ENCODE data around the gene PRPF6. TPM values are rescaled to one million over a fixed set of nuclear protein-coding genes. Genes with fewer than 3 reads are reported as not detected.

PRPF6 gene
- total RNA-seq, 1 donor from 2014 or later = 52.6 TPM

- no peak overlapping the region for H3K9ac ChIP-seq (ENCODE audit: low read length)
- no peak overlapping the region for H3K27ac Mint-ChIP-seq (ENCODE audit: unreplicated experiment)
Measured at GRCh38 chr20:64068386-64069208, 87.7 kb downstream of the PRPF6 start.

GRCh38 chr20:64069209-64069613, 88.3 kb downstream of the PRPF6 start:
- Histone ChIP-seq H3K36me3 (ENCODE audit: insufficient read depth, low read length) (no peaks in the 10 kb centered on the region), H3K9ac (ENCODE audit: low read length) (no peak overlapping the region), H3K4me2 (ENCODE audit: low read length) (no peak overlapping the region), H3K4me1 (ENCODE audit: insufficient read depth, low read length) (peaks cover 16% of the 10 kb centered on the region), H4K20me1 (ENCODE audit: insufficient read depth, low read length) (peaks cover 27% of the 10 kb centered on the region), H3K79me2 (ENCODE audit: insufficient read depth, low read length) (no peaks in the 10 kb centered on the region), H3K9me3 (ENCODE audit: insufficient read depth, low read depth, low read length) (no peaks in the 10 kb centered on the region), H3K27ac (ENCODE audit: low read depth, low read length) (no peak overlapping the region), H3K27me3 (ENCODE audit: insufficient read depth, low read length) (no peaks in the 10 kb centered on the region), H3K4me3 (ENCODE audit: insufficient read depth, low read depth, low read length) (no peak overlapping the region), H2AFZ (ENCODE audit: low read depth, low read length) (no peak overlapping the region)
- Mint-ChIP-seq H3K27me3 (ENCODE audit: low read depth, unreplicated experiment) (no peaks in the 10 kb centered on the region), H3K36me3 (ENCODE audit: low read depth, unreplicated experiment) (peaks cover 4% of the 10 kb centered on the region), H3K4me3 (ENCODE audit: unreplicated experiment) (no peak overlapping the region), H3K4me1 (ENCODE audit: low read depth, unreplicated experiment) (peaks cover 13% of the 10 kb centered on the region), H3K9me3 (ENCODE audit: unreplicated experiment) (no peaks in the 10 kb centered on the region), H3K27ac (ENCODE audit: unreplicated experiment) (no peak overlapping the region)
- DNase-seq (ENCODE audit: low read depth) = no peak
- TF ChIP-seq CTCF (IDR thresholded peaks at IDR 0.05; ENCODE audit: insufficient read depth, low read depth, low read length) = no peak
- TF ChIP-seq EZH2 (IDR thresholded peaks at IDR 0.05; ENCODE audit: insufficient read depth, low read length) = no peak
- FAIRE-seq = no peak

More at GRCh38 chr20:64068386-64069208, 87.7 kb downstream of the PRPF6 start:
- Histone ChIP-seq H3K4me1 (ENCODE audit: insufficient read depth, low read length) (peaks cover 23% of the 10 kb centered on the region), H3K27me3 (ENCODE audit: insufficient read depth, low read length) (no peaks in the 10 kb centered on the region), H4K20me1 (ENCODE audit: insufficient read depth, low read length) (peaks cover 32% of the 10 kb centered on the region), H3K4me3 (ENCODE audit: insufficient read depth, low read depth, low read length) (no peak overlapping the region), H2AFZ (ENCODE audit: low read depth, low read length) (no peak overlapping the region), H3K4me2 (ENCODE audit: low read length) (no peak overlapping the region), H3K9me3 (ENCODE audit: insufficient read depth, low read depth, low read length) (no peaks in the 10 kb centered on the region), H3K79me2 (ENCODE audit: insufficient read depth, low read length) (peaks cover 2% of the 10 kb centered on the region), H3K27ac (ENCODE audit: low read depth, low read length) (no peak overlapping the region), H3K36me3 (ENCODE audit: insufficient read depth, low read length) (no peaks in the 10 kb centered on the region)
- Mint-ChIP-seq H3K4me3 (ENCODE audit: unreplicated experiment) (no peak overlapping the region), H3K36me3 (ENCODE audit: low read depth, unreplicated experiment) (peaks cover 4% of the 10 kb centered on the region), H3K27me3 (ENCODE audit: low read depth, unreplicated experiment) (no peaks in the 10 kb centered on the region), H3K4me1 (ENCODE audit: low read depth, unreplicated experiment) (peaks cover 18% of the 10 kb centered on the region), H3K9me3 (ENCODE audit: unreplicated experiment) (no peaks in the 10 kb centered on the region)
- DNase-seq (ENCODE audit: low read depth) = no peak
- FAIRE-seq = no peak
- TF ChIP-seq CTCF (IDR thresholded peaks at IDR 0.05; ENCODE audit: insufficient read depth, low read depth, low read length) = no peak
- no peak for TF ChIP-seq EZH2 (IDR thresholded peaks at IDR 0.05; ENCODE audit: insufficient read depth, low read length)
